ENCODE results near the gene ALK. TPM values are rescaled to one million over a fixed set of nuclear protein-coding genes. Genes with fewer than 3 reads are reported as not detected.

The ALK gene
- polyA plus RNA-seq, 3 donors: not detected

- Mint-ChIP-seq H3K4me3 (no peak overlapping the region), H3K36me3 (no peaks in the 10 kb centered on the region), H3K9me3 (peaks cover 0 to 4% (median 0%) of the 10 kb centered on the region in 7 donors), H3K27ac (no peak overlapping the region), H3K27me3 (ENCODE audit: low read depth in 3 of 3) (peaks cover 0 to 2% (median 0%) of the 10 kb centered on the region in 3 donors), H3K4me1 (peaks cover 8% of the 10 kb centered on the region)
- DNase-seq: no peak
- Histone ChIP-seq H3K27ac (ENCODE audit: low read depth in 1 of 2, low read length in 2 of 2) (no peak overlapping the region), H3K36me3 (replicated peaks in 1 of 2; ENCODE audit: control insufficient read depth in 1 of 2, insufficient read depth in 2 of 2, low read length in 2 of 2) (no peaks in the 10 kb centered on the region), H3K79me2 (ENCODE audit: insufficient read depth, low read length) (no peaks in the 10 kb centered on the region), H3K9ac (ENCODE audit: insufficient read depth, low read length, poor library complexity, severe bottlenecking) (no peak overlapping the region), H3K4me3 (replicated peaks in 1 of 3; ENCODE audit: low read depth in 2 of 3, low read length in 3 of 3) (no peak overlapping the region), H3K4me2 (replicated peaks; ENCODE audit: extremely low read depth, low read length, poor library complexity, severe bottlenecking) (no peak overlapping the region), H3K4me1 (ENCODE audit: control insufficient read depth in 1 of 2, insufficient read depth in 2 of 2, low read length in 2 of 2) (peaks cover 0 to 4% of the 10 kb centered on the region in 2 donors), H3K9me3 (replicated peaks in 1 of 2; ENCODE audit: control insufficient read depth in 1 of 2, insufficient read depth in 1 of 2, low read length in 2 of 2) (no peaks in the 10 kb centered on the region), H3K27me3 (ENCODE audit: control insufficient read depth in 2 of 2, insufficient read depth in 2 of 2, low read length in 2 of 2) (no peaks in the 10 kb centered on the region), H2AFZ (ENCODE audit: insufficient read depth, low read depth, low read length, poor library complexity, severe bottlenecking) (no peak overlapping the region), H4K20me1 (ENCODE audit: insufficient read depth, low read length) (no peaks in the 10 kb centered on the region)
- TF ChIP-seq CTCF (IDR thresholded peaks at IDR 0.05): no peak
- intact Hi-C loops (cut with micrococcal nuclease): no loop called here
- WGBS (ENCODE audit: insufficient coverage): no CpG with 5 or more reads among the region's 2 CpGs
Measured at GRCh38 chr2:29562896-29563295, 358.5 kb downstream of the ALK start.

GRCh38 chr2:29562319-29562718, 359.1 kb downstream of the ALK start:
- H3K4me3 ChIP-seq (replicated peaks in 1 of 3; ENCODE audit: low read depth in 2 of 3, low read length in 3 of 3): no peak overlapping the region
- peaks cover 0 to 4% of the 10 kb centered on the region in 2 donors for H3K4me1 ChIP-seq (ENCODE audit: control insufficient read depth in 1 of 2, insufficient read depth in 2 of 2, low read length in 2 of 2)
- Mint-ChIP-seq H3K27me3 (ENCODE audit: low read depth in 3 of 3) (peaks cover 0 to 2% (median 0%) of the 10 kb centered on the region in 3 donors), H3K27ac (peak overlapping the region in 1 of 7 donors; percentile 78), H3K4me3 (no peak overlapping the region), H3K36me3 (no peaks in the 10 kb centered on the region), H3K9me3 (peaks cover 0 to 4% (median 0%) of the 10 kb centered on the region in 7 donors), H3K4me1 (peaks cover 8% of the 10 kb centered on the region)
- TF ChIP-seq CTCF (IDR thresholded peaks at IDR 0.05): no peak
- no peaks in the 10 kb centered on the region for H3K27me3 ChIP-seq (ENCODE audit: control insufficient read depth in 2 of 2, insufficient read depth in 2 of 2, low read length in 2 of 2)
- no peaks in the 10 kb centered on the region for H4K20me1 ChIP-seq (ENCODE audit: insufficient read depth, low read length)
- intact Hi-C loops (cut with micrococcal nuclease): no loop called here
- H2AFZ ChIP-seq (ENCODE audit: insufficient read depth, low read depth, low read length, poor library complexity, severe bottlenecking): no peak overlapping the region
- no peak overlapping the region for H3K9ac ChIP-seq (ENCODE audit: insufficient read depth, low read length, poor library complexity, severe bottlenecking)
- no peak overlapping the region for H3K27ac ChIP-seq (ENCODE audit: low read depth in 1 of 2, low read length in 2 of 2)
- H3K79me2 ChIP-seq (ENCODE audit: insufficient read depth, low read length): no peaks in the 10 kb centered on the region
- H3K36me3 ChIP-seq (replicated peaks in 1 of 2; ENCODE audit: control insufficient read depth in 1 of 2, insufficient read depth in 2 of 2, low read length in 2 of 2): no peaks in the 10 kb centered on the region
- H3K9me3 ChIP-seq (replicated peaks in 1 of 2; ENCODE audit: control insufficient read depth in 1 of 2, insufficient read depth in 1 of 2, low read length in 2 of 2): no peaks in the 10 kb centered on the region
- no peak overlapping the region for H3K4me2 ChIP-seq (replicated peaks; ENCODE audit: extremely low read depth, low read length, poor library complexity, severe bottlenecking)
- DNase-seq: no peak

Measured in CD14-positive monocyte (primary cell).